NCI-H1930 (cell line): ENCODE data around the gene TENT4A.

Experiments used
- DNase-seq, 2 experiments: peaks; one replicate each; lab custom pipeline; 2025; lab: John Stamatoyannopoulos, UW

Gene TENT4A

DNA sequence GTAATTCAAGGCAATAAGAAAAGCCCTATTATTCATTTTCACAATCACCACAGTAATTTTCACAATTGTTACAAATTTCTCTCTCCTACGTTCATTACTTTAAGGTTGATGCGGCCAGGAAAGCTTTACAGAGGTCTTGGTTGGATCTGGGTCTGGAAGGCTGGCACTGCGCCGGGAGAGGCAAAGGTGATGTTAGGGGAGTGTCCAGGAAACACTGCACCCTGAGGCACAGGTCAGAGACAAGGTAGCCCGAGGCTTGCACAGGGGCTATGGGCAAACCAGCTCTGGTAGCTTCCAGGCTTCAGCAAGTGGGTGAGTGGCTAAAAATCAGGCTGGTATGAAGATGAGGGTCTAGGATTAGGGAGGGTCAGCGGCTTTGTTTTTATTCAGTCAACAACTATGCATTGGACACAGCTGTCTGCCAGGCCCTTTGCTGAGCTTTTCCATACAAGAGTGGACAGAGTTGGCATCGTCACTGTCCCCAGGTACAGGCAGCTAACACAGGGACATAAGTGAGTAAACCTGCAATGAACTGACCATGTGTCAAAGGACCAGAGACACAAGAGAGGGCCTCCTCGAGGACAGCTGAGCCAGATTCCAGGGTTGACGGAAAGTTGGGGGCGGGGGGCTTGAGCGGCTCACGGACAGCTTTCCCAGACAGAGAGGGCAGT is 12.4 kb upstream of the TENT4A start:
- DNase-seq, result no peak

DNA sequence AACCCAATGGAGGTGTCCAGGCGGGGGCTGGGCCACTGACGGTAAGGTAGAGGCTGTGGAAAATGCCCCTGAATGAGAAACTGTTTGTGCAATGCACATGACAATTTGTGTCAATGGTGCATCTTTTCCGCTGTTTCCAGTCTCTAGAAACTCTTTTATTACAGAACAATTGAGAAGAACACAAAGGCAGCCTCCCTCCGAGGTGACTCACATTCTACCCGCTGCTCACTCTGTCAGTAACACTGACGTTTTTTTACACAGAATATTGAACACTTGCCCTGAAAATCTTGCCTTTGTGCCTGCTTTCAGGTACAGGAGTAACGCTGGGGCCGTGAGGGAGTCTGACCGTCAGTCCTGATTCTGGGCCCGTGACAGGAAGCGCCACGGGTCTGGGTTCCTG is 11.7 kb upstream of the TENT4A start:
- no peak for DNase-seq

GRCh38 chr5:6702633-6703032 is 10.6 kb upstream of the TENT4A start:
- DNase-seq, result no peak

GRCh38 chr5:6703806-6704205 is 9.4 kb upstream of the TENT4A start:
- DNase-seq, result no peak

DNA sequence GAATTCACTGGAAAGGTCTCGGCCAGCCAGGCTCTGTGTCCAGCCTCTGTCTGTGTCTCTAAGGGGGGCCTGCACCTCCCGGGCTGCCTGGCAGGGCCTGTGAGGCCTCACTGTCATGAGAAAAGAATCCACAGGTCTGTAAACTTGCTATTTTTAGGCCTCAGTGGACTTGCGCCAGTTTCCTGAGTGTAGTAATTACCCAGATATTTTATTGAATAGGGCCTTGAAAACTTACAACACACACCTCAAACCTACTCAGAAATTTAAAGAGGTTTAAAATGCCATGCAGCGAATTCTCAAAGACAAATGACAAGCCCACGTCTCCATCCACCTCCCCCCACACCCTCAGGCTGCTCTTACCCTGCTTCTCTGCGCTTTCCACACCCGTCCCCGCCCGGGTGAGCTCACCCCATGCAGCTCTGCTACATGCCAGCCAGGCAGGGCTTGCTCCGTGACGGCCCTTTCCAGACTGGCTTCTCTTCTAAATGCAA is 8.8 kb upstream of the TENT4A start:
- no peak for DNase-seq

DNA sequence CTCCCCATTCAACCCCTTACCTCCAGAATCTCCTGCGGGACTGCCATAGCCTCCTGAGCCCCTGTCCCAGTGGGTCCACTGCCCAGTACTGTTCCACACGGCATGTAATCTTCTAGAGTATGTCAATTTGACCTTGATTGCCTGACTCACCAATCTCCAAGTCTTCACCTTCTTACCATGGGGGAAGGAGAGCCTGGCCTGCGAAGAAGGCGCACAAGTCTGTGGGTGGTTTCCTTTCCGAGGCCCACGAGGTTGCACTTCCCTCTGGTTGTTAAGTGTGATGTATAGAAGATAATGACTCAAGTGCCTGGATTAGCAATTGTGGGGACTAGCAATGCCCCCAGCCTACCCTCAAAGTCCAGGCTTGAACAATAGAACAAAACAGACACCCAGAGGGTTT is 8.1 kb upstream of the TENT4A start:
- DNase-seq, result no peak

DNA sequence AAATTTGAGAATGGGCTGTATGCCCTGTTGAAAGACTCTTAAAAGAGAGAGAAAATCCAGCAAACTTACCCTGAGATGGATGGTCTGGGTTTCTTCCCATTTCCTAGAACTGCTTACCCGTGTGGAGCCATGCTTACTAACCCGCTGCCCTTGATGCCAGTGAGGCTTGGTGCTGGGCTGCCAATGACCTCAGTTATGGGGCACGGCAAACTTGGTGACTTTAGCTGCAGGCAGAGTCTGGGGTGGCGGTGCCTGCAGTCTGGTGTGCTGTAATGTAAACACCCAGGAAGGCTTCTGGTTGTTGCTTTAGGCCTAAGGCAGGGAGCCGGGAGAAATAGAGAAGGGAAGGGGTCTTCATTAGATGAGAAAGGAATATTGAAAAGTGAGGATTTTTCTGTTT is 7.3 kb upstream of the TENT4A start:
- DNase-seq, result no peak

- no peak for DNase-seq
Observed at GRCh38 chr5:6707852-6708251, 5.4 kb upstream of the TENT4A start.

DNA sequence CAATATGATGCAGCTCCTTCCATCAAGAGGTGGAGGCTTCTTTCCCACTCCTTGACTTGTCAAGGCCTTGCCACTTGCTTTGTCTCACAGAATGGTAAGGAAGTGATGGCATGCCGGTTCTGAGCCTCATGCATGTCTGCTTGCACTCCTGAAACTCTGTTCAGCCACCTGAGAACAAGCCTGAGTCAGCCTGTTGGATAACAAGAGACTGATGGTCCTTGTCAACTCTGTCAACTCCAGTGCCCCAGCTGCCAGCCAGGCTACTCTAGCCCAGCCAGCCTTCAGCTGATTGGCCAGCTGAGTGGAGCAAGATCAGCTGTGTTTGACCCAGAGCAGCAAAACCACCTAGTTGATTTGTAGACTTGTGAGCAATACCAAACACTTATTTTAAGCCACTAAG is 4.4 kb upstream of the TENT4A start:
- DNase-seq, result no peak

DNA sequence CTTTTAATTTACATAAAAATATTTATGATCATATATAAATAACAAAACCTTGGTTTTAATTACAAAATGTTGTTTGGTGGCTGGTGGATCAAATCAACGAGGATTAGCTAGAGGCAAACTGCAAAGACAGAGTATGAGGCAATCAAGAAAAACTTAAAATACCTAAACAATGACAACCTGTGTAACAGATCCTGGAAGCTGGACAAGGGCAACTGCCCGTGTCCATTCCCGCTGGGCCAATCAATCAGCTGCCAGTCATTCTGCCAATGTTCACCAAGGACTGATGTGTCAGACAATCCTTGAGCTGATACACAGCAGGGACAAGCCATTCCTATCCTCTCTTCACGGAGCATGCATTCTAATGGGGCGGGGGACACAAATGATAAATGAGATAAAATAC is 3.2 kb upstream of the TENT4A start:
- DNase-seq, result no peak

GRCh38 chr5:6710551-6711318 is 2.5 kb upstream of the TENT4A start:
- DNase-seq, result no peak

DNA sequence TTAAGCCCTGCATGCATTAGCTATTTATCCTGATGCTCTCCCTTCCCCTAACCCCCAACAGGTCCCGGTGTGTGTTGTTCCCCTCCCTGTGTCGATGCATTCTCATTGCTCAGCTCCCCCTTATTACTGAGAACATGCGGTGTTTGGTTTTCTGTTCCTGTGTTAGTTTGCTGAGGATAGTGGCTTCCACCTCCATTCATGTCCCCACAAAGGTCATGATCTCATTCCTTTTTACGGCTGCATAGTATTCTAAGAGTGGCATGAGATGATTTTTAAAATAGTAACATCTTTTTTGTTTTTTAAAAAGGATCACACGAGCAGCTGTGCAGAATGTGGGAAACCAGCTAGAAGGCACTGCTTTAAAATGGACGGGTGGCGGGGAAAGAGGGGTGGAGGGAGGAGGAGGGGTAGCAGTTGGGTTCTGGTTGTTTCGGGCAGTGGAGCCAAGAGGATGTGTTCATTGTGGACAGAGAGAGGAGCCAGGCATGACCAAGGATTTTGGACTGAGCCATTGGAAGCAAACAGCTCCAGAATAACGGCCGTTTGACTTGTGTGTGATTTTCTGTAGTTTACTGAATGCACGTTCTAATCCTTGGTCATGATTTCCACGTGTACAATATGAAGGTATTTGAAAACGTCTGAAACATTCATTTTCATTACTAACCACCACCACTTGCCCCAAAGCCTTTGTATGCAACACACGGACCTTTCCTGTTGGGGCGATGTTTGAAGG is 1.7 kb upstream of the TENT4A start:
- no peak for DNase-seq

GRCh38 chr5:6712142-6712576 is 1.1 kb upstream of the TENT4A start:
- DNase-seq, result peak; percentile 41 to 55

DNA sequence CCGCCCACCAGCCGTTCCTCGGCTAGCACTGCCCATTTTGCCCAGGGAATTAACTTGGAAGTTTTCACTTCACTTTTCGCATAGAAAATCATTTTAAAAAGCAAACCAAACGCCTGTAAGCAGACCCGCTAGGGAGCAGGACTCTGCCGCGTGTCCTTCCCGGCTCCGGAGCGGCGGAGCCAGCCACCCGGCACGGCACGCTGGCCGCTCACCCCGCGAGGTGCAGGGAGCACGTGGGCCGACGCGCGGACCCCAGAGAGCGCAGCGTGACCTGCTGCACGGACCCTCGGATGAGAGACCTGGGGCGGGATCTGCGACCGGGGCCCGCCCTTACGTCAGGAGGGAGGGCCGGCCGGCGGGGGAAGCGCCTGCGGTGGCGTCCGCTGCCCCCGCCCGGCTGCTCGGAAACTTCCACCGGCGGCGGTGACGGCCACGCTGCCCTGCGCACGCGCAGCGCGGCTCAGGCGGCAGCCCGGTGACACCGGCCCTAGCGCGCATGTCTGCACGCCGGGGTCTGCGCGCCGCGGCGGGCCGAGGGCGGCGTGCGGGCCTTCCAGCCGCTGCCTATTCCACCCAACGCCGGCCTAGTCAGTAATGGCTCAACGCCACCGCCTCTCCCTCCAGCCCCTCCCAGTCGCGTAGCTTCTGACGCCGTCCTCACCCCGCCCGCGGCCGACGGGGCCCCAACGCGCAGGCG is 507 bp upstream of the TENT4A start:
- DNase-seq, result peak; percentile 100

- no peak for DNase-seq
Observed at GRCh38 chr5:6714226-6715041, 1.2 kb downstream of the TENT4A start.

DNA sequence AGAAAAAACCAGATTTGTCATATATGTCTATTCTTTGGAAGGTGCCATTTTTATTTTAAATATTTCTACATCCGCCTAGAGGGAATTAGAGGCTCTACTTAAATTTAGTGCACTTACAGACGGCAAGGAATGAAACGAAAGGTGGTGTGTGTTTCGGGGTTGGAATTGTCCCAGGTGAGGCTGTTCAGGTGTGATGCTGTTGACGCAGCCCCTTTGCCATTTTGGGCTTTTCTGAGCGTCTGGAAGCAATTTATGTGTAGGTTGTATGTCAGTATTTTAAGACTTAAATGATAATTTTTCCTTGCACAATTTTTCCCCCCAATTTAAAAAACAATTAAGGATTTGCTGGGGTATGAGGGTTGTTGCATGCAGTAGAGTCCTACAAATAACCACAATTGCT is 2.0 kb downstream of the TENT4A start:
- no peak for DNase-seq

GRCh38 chr5:6715758-6716628 is 2.8 kb downstream of the TENT4A start:
- DNase-seq, result no peak

DNA sequence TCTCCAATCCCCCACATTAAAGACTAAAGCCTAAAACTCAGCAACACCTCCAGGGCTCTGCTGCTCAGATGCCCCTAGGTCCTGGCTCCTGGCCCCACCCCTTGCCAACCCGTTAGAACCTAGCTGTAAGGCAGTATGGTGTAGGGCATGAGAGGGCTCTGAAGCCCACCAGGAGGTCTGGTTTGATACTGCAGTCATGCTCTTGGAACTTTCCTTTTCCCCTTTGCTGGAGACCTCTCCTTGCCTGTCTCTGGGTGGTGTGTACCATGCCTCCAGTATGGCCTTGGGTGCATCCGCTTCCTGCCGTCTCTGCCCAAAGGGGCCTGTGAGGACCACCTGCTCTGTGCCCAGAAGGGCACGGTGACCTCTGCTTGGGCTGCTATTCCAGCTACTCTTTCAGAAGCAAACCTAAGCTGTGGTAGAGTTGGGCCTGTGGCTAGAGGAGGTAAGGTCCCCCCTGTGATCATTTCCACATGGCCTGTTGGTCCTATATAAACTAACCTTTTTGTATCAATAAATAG is 3.5 kb downstream of the TENT4A start:
- DNase-seq, result no peak

GRCh38 chr5:6717247-6717646 is 4.0 kb downstream of the TENT4A start:
- no peak for DNase-seq

DNA sequence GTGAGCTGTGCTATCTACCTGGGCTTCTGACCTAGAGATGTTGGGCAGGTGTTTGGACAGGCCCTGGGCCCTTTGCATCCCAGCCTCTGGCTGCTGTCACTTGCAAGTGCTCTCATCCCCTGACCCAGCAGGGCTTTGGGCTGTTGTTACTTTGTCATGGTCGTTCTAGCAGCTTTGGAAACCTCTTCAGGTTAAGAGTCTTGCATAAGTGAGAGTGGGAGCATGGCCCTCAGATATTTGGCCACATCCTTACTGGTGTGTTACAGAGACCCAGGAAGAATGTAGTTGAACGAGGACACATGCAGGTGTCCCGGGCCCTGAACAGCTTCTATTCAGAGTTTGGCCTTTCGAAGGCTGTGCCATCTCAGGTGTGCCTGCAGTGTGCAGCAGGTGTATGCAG is 4.5 kb downstream of the TENT4A start:
- no peak for DNase-seq
